DOHH2 (cell line): ENCODE results near the gene FAM9C.

ENCODE experiments used
- EZH2phosphoT487 ChIP-seq: fragments of 200-600 bp; sonication (generic); IDR thresholded peaks from 2 replicates; pipeline ENCODE4 v1.6.1; 2017; ENCODE audit warnings: borderline replicate concordance, mild to moderate bottlenecking, antibody characterized with exemption, low read length, moderate library complexity, mixed read lengths
- TF ChIP-seq, protein P1 (sequence below): fragments of 200-600 bp; sonication (generic); IDR thresholded peaks from one replicate; pipeline ENCODE4 v1.5.1; 2014; ENCODE audit warnings: antibody characterized with exemption, mild to moderate bottlenecking, low read depth, low read length; ENCODE audit not compliant: poor library complexity, severe bottlenecking

DNA sequence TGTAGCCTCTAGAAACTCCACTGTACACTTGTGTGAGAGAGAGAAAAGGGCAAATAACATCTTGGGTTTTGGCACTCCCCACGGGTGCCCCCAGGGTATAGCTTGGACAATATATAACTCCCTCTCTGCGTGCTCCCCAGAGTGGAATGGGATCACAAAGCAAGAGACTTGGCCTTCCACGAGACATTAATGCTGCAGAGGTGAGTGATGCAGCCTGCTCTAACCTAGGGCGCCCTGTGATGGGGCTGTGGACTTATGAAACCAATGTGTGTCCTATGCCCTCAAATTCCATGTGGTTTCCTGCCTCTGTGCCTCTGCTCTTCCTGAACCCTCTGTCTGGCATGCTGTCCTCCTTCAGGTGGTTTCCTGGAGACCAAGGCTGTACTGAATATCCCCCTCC, 22.0 kb upstream of the FAM9C start:
- TF ChIP-seq, protein P1, sequence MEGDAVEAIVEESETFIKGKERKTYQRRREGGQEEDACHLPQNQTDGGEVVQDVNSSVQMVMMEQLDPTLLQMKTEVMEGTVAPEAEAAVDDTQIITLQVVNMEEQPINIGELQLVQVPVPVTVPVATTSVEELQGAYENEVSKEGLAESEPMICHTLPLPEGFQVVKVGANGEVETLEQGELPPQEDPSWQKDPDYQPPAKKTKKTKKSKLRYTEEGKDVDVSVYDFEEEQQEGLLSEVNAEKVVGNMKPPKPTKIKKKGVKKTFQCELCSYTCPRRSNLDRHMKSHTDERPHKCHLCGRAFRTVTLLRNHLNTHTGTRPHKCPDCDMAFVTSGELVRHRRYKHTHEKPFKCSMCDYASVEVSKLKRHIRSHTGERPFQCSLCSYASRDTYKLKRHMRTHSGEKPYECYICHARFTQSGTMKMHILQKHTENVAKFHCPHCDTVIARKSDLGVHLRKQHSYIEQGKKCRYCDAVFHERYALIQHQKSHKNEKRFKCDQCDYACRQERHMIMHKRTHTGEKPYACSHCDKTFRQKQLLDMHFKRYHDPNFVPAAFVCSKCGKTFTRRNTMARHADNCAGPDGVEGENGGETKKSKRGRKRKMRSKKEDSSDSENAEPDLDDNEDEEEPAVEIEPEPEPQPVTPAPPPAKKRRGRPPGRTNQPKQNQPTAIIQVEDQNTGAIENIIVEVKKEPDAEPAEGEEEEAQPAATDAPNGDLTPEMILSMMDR = no peak
- no peak for TF ChIP-seq EZH2phosphoT487
